ENCODE results near the gene XPNPEP1.

The XPNPEP1 gene

DNA sequence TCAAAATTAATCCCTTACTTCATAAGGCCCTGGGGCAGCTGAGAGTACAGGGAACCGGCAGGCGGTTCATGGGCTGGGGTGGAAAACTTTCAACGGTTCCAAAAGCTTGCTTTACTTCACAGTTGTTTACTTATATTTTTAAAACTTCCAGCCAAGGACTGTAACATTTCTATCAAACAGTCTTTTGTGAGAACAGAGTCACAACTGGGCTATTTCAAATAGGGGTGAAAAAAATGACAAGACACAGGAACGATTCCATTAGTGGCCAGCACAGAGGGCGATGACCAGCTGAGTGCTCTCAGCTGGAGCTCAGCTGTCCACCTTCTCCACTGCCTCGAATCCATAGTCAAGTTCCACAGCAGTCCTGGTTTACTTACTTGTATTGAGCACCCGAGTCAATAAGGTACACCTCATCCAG is 48.2 kb downstream of the XPNPEP1 start:
- in situ Hi-C loops (cut with MboI; ENCODE audit: low sequenced_read_pairs): loop anchor here (25.0 kb wide), 1 partner anchor 412 kb away; no protein-coding TSS in a partner anchor

DNA sequence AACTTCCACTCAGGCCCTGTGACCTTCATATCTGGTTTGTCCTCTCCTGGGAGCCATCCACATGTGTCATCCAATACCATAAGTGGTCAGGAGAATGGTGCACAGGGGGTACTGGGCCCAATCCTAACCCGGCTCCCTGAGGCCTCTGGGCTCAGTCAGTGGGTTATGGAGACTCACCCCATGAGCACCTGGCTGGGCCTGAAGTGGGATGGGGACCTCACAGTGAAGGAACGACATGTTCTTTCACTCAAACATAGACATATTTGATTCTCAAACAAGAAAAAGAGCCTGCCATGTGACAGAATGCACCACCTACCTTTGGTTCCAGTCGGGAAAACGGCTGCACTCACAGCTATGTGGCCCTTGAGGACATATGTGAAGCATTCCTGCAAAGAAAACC is 51.8 kb downstream of the XPNPEP1 start:
- in situ Hi-C loops (cut with MboI; ENCODE audit: low sequenced_read_pairs): no loop called here

DNA sequence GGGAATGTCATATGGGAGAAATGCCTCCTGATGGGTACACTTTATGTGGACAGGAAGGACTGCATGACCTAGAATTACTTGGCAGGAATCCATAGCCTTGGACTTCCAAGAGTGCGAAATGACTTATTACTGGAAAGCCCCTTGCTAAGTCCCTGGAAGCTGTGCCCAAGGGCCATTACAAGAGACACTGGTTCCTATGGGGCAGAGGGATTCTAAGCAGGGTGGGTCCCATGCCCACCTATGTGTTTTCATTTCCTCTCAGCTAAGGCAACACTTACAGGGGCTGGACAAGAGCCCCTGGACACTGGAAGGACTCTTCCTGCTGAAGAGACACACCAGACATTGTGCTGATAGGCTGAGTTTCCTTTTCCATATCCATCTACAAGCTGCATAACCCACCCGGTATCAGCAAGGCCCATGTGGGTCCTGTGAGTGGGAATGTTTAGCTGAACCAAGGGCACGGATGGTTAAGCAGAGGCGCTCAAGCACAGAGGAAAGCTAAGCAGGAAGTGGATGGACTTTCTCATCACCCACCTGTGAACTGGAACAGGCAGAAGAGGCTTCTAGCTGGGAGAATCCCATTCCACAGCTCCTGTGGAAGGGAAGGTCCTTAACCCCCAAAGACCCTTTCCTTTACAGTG is 56.2 kb downstream of the XPNPEP1 start:
- in situ Hi-C loops (cut with MboI; ENCODE audit: low sequenced_read_pairs): no loop called here

DNA sequence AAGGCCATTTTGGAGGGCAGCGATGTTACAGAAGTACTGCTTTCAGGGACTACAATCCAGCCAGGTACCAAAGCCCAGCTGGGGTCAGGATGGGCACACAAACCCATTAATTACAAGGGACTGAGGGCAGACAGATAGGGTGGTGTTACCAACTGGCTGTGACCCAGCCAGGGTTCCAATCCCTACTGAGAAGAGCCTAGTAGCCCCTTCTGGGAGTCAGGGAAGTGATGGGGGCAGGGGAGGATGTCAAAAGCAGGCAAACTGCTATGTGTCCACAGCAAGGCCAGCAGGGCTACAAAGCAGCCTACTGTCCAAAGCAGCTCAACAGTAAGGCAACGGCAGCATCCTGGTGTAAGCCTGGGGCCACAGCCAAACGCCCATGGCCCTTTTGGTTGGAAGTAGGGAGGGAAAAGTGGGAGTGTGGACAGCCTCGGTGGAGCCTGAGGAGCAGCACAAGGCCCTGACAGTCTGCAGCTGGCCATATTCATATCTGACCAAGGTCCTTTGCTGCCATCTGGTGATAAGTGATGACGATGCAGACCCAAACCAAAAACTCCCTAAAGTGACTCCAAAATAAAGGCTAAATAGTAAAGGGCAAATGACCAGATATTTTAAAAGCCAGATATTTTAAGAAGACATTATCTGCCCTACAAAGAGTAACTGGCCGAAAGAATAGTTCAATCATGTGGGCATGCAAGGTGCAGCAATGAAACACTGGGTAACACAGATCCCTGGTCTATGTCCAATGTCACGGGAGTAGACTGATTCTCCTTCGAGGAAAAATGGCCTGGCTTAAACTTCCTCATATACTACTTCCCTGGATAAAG is 56.9 kb downstream of the XPNPEP1 start:
- in situ Hi-C loops (cut with MboI; ENCODE audit: low sequenced_read_pairs): no loop called here

DNA sequence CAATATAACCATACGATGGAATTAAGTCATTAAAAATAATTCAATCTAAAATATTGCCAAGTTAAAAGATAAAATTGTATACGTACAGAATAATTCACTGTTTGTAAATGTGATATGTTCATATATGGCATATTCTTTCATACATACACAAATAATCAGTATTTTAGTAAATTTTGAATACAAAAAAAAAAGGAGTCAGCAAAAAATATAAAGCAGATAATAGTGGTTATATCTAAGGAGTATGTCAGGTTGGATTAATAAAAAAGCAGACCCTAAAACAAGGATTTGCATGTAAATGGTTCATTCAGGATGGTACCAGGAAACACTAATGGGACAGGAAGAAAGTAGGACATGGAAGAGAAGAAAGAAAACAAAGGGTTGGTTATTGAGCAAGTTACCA is 59.5 kb downstream of the XPNPEP1 start:
- in situ Hi-C loops (cut with MboI; ENCODE audit: low sequenced_read_pairs): no loop called here

GRCh38 chr10:109862738-109863137 is 60.6 kb downstream of the XPNPEP1 start:
- in situ Hi-C loops (cut with MboI; ENCODE audit: low sequenced_read_pairs): no loop called here

DNA sequence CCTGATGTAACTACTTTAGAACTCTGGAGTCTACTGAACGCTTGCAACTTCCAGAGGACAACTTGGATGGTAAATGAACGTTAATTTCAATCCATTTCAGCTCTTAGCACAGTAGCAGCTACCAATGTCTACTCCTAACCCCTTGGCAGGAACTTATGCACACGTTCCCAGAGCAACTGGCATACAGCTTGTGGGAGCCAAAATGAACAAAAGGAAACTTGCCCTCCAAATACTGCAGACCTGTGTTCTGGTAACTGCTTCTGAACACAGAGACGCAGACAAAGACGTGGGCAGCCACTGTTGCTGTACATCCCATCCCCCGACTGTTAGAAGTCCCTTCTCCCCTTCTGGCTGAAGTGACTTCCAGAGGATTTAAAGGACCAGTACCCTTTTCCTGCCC is 61.3 kb downstream of the XPNPEP1 start:
- in situ Hi-C loops (cut with MboI; ENCODE audit: low sequenced_read_pairs): no loop called here

DNA sequence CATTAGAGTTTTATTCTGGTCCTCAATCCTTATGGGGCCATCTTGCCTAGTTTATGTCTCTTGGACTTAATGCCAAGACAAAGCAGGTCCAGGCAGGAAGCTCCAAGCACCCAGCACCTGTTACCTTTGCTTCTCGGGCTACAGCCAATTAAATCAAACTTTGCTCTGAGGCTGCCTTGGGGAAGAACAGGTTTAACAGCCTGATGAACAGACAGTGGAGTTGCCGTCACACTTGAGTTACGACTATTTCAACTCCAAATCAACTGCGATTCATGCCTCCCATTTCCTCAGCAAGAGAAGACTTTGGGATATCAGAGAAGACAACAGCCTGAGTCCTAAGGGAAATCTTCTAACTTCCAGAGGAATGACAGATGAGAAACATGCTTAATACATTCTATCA is 62.2 kb downstream of the XPNPEP1 start:
- in situ Hi-C loops (cut with MboI; ENCODE audit: low sequenced_read_pairs): no loop called here

DNA sequence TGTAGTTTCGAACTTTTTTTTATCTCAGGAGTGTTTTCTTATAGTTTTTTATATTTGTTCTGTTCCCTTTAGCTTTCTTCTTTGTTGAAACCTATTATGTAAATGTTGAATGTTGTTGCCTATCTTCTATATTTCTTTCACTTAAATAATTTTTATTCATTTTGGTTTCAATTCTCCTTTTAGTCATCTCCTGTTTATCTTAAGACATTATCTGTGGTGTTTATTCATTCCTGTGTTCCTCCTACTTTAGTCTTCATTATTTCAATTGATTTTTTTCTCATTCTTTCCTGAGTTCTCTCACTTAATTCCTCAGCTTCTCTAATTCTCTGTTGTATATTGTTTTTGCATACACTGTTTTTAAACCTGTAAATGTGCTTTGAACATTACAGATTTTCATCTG is 64.1 kb downstream of the XPNPEP1 start:
- in situ Hi-C loops (cut with MboI; ENCODE audit: low sequenced_read_pairs): no loop called here

DNA sequence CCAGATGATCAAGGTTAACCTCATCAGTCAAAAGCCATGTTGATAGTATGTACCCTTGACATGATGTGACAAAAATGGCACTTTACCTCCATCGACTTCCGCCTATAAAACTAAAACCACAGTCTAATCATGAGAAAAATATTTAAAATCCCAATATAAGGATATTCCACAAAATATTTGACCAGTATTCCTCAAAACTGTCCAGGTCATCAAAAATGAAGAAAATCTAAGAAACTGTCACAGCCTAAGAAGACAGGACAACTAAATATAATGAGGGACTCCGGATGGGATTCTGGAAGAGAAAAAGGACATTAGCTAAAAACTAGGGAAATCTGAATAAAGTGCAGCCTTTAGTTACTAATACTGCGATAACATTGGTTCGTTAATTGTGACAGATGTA is 67.6 kb downstream of the XPNPEP1 start:
- in situ Hi-C loops (cut with MboI; ENCODE audit: low sequenced_read_pairs): no loop called here

DNA sequence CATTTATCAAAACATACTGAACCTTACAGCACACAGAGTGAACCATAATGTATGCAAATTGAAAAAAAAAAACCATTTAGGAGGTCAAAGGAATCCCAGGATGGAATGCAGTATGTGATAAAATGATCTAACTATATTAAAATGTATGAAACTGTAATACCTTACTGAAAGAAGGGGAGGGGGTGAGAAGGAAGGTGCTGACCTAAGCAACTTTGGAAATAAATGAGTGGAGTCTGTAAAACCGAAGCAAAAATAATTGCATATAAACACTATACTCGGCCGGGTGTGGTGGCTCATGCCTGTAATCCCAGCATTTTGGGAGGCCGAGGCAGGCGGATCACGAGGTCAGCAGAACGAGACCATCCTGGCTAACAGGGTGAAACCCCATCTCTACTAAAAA is 69.4 kb downstream of the XPNPEP1 start:
- in situ Hi-C loops (cut with MboI; ENCODE audit: low sequenced_read_pairs): no loop called here

DNA sequence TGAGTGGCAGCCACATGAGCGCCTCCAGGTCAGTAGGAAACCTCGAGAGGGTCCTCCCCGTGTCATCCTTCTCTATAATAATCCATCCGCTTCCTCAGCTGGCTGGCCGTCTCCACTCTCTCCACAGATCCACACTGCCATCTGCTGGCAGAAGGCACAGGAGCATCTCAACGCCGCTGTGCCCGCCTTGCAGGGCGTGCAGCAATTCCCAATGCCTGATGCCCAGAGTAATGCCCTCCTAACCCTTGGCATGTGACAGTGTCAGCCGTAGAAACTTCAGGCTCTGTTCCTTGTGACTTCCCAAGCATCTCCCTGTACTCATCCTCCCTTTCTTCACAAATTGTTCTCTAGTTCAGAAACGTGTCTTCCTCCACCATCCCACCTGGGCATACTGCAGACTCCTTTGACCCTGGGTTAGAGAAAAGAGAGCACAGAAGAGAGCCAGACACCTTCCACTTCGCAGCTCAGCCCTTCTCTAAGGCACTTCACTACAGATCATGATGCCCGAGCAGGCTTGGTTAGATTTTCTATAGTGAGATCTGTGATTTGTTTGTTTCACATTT is 70.8 kb downstream of the XPNPEP1 start:
- in situ Hi-C loops (cut with MboI; ENCODE audit: low sequenced_read_pairs): no loop called here

DNA sequence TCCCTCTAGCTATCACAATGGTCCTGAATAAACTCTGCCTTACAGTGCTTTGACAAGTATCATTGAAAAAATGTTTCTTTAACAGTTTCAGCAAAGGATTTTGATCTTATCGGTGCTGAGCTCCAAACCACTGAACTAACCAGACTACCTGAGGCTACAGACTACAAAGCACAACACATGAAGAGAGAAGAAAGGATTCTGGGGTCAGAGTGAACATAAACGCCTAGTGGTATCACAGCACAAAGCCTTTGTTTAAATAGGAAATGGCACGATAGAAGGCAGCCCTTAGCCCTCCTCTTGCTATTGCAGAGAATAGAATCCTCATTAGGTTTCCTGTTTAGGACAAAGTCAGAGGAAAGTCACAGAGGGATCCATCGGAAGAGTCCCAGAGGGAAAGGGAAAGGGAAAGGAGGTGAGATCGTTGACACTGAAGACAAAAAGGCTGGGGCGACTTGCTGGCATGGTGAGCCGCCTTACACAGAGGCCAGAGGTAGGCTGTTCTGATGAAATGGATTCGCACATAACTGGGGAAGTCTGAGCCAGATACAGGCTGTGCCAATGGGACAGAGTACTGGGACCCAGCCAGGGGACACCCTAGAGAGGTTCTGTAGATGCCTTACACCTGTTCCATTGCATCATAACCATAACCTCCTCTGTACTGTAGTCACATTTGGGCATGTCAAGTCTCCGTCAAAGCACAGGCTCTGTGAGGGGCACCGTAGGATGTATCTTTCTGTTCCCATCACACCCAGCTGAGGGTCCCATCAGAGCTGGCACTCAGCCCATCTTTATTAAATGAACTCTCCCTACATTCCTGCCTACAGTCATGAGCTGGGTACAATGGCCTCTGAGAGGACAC is 71.5 kb downstream of the XPNPEP1 start:
- in situ Hi-C loops (cut with MboI; ENCODE audit: low sequenced_read_pairs): no loop called here

DNA sequence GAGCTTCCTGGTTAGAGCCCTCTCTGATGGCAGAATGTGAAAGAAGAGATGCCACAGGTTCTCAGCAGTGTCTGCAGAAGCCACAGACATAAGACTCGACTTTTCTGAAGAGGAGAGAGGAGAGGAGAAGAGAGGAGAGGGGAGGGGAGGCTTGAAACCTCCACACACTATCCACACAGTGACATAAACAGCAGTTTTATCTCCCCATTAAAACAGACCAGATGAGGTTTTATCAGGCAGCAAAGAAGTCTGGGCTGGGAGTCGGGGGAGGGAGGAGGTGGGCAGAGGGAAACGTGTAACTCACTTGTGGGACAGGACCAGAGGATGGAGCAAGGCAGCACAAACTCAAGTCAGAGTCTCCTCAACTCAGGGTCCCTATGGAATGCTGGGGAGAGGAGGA is 76.5 kb downstream of the XPNPEP1 start:
- in situ Hi-C loops (cut with MboI; ENCODE audit: low sequenced_read_pairs): no loop called here

DNA sequence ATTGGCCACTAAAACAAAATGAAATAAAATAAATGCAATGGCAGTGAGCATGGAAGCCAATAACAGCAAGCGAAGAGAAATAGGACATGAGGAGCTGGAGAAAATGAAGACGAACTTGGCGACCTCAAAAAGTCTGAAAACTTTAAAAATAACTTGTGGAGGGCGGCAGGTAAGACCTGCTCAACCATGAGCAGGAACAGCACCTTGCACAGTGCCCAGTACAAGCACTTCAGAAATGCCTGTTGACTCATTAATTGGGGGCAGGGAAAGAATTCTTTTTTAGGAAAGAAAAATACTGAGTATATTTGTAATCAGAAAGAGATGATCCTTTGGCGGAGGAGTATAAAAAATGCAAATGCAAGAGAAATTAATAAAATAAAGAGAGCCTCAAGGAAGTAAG is 78.0 kb downstream of the XPNPEP1 start:
- in situ Hi-C loops (cut with MboI; ENCODE audit: low sequenced_read_pairs): no loop called here

GRCh38 chr10:109838592-109839244 is 84.6 kb downstream of the XPNPEP1 start:
- in situ Hi-C loops (cut with MboI; ENCODE audit: low sequenced_read_pairs): no loop called here

DNA sequence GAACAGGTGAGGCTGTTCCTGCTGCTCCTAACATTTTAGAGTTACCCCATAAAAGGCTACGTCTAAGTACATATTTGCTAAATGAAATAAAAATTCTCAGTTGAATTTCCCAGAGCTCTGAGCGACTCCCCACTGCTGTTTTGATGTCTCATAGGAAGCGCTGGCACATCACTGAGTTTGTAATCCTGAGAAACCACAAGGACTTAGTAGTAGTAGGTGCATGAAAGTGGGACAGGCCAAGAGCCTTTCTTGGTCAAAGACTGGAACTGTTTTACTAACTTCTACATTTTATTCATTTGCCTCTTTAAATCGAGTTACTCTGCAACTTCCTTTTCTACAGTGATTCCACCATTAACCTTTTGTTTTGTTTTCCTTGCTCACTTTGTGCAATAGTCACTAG is 85.9 kb downstream of the XPNPEP1 start:
- in situ Hi-C loops (cut with MboI; ENCODE audit: low sequenced_read_pairs): no loop called here

DNA sequence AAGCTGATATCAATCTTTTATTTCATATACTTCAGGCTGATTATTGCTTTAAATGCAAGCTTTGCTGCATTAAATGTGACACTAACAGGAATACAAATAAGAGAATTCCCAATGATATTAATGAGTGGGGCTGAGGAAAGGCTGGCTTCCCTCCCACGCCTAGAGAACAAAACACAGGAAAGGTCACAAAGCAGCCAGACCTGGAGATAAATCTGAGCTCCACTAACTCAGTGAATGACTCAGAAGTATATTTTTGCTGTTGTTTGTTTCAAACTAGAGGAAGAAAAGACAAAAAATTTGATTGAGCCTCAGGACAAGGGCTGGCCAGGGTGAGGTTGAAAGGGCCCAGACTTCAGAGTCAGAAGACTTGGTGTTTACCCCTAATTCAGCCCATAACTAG is 88.1 kb downstream of the XPNPEP1 start:
- in situ Hi-C loops (cut with MboI; ENCODE audit: low sequenced_read_pairs): no loop called here

DNA sequence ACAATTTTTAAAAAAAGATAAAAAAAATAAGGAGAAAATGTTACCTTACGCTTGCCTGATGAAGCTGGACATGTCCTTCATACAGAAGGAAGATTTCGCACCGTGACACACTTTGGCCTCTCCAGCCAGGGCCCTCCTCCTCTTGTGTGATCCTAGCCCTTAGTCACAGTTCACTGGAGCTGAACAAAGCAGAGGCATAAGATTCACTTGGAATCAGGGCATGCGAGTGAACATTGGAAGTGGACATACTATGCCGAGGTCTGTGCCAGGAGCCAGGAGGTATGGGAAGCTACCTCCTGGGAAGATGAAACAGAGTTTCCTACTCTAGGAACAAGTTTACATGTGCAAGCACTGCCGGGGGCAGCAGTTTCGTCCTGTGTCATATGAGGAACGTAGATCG is 91.5 kb downstream of the XPNPEP1 start:
- in situ Hi-C loops (cut with MboI; ENCODE audit: low sequenced_read_pairs): no loop called here

GRCh38 chr10:109824206-109824605 is 99.1 kb downstream of the XPNPEP1 start:
- in situ Hi-C loops (cut with MboI; ENCODE audit: low sequenced_read_pairs): no loop called here

DNA sequence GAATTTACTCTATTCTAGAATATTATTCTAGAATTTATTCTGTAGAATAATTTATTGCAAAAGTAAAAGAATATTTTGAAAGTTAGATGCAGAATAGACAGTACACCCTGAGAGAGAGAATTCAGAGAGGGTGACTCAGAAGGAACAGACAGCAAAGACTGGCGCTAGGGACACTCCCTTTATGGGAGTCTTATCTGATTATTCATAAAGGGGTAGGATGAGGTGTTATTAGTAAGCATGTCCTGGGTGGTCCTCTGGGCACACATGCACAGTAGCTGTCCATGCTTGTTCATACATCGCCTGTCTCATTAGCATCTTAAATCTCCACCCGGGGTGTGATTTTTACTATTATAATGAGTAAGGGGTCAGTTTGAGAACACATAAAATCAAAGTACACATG is 100.1 kb downstream of the XPNPEP1 start:
- in situ Hi-C loops (cut with MboI; ENCODE audit: low sequenced_read_pairs): no loop called here
